Fibroblast of skin of left quadriceps (primary cell): Measurements from ENCODE around the gene RPS17.
"Not testable (repeated sequence)": the region's sequence is repeated elsewhere in the genome, so short reads cannot be mapped to it uniquely, and the experiment has no call there.

ENCODE experiments used
- DNase-seq, 2 experiments: peaks; one replicate each; pipeline ENCODE4 v3.0.0-alpha.2; 2013; ENCODE audit warnings: low read depth in 2 of 2

Gene RPS17

GRCh38 chr15:82513587-82513986, 26.7 kb downstream of the RPS17 start:
- not testable (repeated sequence) for DNase-seq

- DNase-seq: peak in 1 of 2 experiments; percentile 2
Observed at GRCh38 chr15:82507693-82508092, 32.6 kb downstream of the RPS17 start.

GRCh38 chr15:82507087-82507486, 33.2 kb downstream of the RPS17 start:
- not testable (repeated sequence) for DNase-seq

DNA sequence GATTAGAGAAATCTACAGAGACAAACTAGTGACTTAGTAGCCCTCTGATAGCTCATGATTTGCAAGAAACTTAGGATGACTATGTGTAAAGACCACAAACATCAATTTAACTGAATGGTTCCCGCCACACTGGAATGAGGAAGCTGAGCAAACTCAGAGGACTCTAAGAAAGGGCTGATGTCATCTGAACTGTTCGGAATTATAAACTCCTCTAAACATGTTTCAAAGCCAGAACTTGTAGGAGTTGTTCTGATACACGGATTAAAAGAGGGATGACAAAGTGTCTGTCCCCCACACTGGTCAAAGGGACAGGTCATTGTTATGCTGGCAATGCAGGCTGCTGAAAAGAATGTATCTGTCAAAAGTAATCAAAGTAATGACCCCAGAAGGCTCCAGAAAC, 34.4 kb downstream of the RPS17 start:
- not testable (repeated sequence) for DNase-seq

DNA sequence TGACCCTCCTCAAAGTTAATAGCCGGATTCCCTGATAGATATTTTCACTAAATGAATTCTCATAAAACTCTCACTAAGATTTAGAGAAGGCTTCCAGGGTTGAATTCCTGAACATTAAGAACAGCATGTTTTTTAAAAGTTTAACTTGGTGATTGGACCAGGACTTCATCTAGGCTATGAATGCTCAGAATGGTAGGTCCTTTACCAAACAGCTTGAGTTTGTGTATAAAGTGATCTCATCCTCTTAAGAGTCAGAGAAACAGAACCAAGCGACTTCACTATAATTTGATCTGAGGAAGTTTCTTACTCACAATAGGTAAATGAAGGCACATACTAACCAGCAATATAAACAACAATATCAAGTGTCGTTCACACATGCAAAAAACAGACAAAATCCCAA, 36.2 kb downstream of the RPS17 start:
- DNase-seq: not testable (repeated sequence)

DNA sequence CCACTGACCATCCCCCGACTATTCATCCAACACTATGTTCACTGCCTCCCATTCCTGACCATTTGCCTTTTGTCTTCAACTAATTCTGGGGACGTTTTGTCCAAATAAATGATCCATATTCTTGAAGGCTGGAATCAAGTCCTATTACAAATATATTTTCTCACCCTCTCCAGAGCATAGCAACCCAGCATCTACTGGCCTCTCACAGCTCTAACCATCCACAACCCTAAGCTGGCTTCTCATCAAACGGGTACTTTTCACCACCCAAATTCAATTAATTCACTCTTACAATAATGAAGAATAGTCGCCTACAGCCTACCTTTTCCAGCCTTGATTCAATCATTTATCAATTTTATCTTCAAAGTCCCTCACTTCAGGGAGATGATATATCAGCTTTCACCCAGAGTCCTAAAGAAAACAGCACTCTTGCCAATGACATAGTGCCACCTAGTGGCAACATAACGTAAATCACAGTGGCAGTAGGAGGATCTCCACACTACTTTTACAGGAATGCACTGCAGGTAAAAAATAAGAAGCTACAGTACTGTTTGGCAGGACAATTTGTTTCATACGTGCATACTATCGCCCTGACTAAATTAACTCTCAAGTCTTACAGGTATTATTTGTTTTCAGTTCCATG, 37.4 kb downstream of the RPS17 start:
- DNase-seq: not testable (repeated sequence)

- not testable (repeated sequence) for DNase-seq
Observed at GRCh38 chr15:82500772-82501171, 39.5 kb downstream of the RPS17 start.

DNA sequence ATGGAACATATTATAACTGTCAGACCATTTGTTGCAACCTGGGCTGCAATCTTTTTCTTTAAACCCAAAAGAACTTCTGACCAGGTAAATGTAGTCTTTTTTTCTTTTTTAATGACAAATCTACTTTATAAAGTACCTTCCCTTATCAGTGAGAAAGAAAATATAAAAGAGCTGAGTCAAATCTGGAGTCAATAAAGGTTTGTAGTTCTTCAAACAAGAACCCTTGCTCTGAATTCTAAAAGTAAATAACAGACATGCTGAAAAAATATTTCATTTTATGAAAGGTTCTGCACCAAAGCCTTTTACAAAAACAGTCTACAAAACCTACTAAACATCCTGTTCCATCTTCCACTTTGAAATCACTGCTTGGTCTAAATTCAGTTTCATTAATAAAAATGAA, 42.3 kb downstream of the RPS17 start:
- DNase-seq: not testable (repeated sequence)

DNA sequence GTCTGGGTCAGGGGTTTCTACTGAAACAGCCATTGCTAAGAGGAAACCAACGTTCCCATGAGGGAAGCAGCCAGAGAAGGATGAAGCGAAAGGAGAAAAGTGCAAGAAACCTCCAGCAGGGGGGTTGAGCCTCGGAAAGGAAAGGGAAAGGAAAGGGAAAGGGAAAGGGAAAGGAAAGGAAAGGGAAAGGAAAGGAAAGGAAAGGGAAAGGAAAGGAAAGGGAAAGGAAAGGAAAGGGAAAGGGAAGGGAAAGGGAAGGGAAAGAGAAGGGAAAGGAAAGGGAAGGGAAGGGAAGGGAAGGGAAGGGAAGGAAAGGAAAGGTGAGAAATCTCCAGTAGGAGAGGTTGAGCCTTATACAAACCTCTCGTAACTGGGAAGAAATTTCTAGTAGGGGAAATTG, 52.0 kb downstream of the RPS17 start:
- not testable (repeated sequence) for DNase-seq

DNA sequence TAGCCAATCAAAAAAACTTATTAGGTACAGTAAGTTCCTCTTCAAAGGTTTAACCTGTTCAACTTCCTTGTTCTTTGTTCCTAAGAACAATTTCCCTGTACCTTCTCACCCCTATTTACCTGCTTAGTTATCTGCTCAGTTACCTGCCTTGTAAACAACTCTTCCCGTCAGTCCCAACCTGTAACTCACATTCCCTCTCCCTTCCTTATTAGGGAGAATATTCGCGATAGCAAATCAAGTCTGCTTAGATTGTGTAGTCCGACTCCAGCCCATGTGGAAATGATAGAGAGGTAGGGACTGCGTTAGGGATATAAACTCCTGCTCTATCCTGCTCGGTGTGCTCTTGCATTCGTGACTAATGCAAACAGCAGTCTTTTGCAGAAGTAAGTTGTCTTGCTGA, 53.2 kb downstream of the RPS17 start:
- DNase-seq: not testable (repeated sequence)
